ENCODE measurements around the gene NDUFA5.

Gene NDUFA5

DNA sequence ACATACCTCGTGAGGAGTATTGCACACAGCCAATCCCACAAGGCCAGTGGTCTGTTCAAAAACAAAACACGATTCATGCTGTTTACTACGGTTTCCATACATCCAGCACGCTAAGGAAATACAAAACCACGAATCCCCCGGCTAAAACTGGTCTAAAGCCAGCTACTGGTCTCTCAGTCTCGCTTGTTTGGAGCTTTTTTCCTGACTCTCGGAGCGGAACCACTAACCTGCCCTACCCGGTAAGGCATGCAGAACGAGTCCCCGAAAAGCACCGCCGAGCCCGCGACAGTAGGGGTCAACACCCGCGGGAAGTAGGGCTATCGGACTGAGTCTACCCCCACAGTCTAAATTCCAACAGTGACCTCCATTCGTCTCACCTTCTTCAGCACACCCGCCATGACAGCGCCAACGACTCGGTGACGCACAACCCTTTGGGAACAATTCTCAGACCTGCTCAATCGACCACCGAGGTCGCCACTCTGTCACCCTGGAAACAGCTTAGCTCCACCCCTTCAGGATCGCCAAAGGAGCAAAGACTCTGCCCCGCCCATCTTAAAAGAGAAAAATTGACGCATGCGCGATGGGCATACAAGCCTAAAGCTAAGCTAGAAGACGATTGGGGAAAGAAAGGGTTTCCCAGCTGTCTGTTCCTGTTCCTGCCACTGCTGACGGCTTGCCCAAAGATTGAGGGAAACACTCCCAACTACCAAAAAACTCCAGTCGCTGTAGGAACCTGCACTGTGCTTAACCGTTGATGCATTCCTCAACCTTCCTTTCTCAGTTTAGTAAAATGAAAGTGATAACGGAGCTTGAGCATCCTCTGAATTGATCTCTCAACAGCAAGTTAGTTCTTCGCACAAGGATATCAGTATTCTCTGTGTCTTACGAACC, at the start of gene NDUFA5:
Gene NDUFA5, minus strand, starts transcription at position 421 of the 891 bp plus-strand sequence. Its CDS starts 23 bp downstream, at position 398.
- peak; percentile 74 for DNase-seq (ENCODE audit: low read depth)

DNA sequence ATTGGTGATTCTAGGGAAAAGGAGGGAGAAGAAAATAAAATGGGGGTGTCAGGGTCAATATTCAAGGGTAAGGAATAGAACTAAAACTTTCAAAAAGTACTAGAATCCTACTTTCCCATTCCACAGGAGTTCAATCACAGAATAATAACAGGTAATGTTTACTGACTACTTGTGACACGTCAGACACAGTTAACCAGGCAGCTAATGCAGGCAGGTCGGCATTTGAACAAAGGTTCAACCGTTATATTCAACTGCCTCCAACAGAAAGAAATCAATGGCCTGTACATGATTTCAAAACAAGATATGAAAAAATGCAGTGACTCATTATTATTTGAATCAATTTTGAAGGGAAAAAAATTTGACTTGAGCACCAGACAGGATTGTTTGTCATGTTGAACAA, 47.1 kb upstream of the NDUFA5 start:
- no peak for DNase-seq (ENCODE audit: low read depth)

DNA sequence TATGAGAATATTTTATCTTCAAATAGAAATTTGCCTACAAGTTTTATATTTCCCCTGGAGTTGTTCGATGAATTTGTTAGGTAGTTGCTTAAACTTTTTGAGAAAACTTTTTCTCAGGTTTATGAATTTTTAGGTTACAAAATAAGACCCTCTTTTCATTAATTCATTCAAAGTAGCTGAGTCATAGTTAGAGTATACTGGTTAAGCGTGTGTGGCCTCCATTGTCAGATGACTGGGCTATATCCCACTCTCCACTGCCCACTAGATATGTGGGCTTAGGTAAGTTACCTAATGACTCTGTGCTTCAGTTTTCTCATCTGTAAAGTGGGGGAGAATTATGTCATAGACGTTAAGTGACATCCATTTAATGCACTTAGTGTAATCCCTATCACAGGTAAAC, 45.0 kb upstream of the NDUFA5 start:
- no peak for DNase-seq (ENCODE audit: low read depth)

DNA sequence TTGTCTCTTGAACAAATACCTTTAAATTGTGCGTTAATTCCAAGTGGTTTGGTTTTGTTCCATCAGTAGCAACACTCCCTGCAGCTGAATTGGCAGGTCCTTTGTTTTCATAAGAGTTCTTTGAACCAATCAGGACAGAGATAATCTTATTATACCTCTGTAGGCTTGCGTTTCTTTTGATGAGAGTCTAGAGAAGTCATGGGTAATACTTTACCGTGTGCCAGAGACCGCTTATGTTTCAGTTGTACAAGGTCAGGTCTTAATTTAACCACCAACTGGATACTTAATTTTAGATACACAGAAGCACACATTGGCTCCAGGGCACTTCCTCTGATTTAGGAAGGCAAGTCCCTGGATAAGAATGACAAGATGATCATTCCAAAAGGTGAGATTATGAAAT, 43.9 kb upstream of the NDUFA5 start, which contains the start of gene ASB15:
Gene ASB15, plus strand, starts transcription at position 292 of the 400 bp plus-strand sequence. CDS start 12,682 bp downstream, outside the sequence.
- no peak for DNase-seq (ENCODE audit: low read depth)

DNA sequence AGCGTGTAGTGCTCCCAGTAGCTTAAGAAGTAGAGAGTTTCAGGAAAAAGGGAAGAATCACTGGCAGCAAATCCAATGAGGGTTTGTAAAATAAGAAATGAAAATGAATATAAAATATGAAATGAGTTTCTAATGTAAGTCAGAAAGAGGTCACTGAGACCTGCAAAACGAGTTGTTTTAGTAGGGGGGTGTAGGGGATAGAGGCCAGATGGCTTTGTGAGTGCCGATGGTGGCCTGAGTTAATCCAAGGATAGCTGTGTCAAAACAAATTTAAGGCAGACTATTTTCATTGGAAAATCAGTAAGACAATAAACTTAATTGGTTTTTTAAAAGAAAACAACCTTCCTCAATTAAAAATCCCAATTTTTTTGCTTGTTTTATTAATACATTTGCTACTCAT, 43.3 kb upstream of the NDUFA5 start:
- DNase-seq (ENCODE audit: low read depth) = no peak

DNA sequence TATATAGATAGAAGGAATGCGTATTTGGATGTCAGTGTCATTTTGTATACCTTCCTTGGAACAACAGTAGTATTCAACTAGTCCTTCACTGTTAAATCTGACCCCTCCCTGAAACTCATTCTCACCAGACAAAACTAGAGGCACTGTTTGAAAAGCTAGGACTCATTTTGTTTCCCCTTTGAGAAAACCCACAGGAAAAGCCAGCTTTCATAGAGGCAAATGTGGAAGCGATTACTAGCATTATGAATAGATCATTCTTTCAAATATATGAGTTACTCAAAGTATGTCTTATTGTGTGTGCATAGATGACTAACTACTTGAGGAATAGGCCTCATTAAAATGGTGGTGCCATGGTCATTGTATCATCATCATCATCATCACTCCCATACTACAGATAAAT, 42.1 kb upstream of the NDUFA5 start:
- DNase-seq (ENCODE audit: low read depth) = no peak

DNA sequence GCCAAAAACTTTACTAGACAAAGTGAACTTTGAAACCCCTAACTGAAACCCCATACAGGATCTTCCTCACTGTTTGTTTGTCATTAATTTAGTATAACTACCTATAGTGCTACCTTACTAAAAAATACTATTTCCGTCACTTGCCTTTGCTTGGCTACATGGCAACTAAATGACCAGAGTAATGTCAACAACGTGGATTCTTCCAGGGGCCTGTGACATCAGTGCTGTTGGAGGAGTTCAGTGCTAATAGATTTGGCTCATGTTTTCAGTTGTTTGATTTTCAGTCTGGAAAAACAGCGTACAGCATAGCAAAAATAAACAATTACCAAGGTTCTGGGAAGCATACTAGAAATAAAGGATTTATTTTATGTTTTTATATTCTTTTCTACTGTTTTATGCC, 41.0 kb upstream of the NDUFA5 start:
- DNase-seq (ENCODE audit: low read depth) = no peak

DNA sequence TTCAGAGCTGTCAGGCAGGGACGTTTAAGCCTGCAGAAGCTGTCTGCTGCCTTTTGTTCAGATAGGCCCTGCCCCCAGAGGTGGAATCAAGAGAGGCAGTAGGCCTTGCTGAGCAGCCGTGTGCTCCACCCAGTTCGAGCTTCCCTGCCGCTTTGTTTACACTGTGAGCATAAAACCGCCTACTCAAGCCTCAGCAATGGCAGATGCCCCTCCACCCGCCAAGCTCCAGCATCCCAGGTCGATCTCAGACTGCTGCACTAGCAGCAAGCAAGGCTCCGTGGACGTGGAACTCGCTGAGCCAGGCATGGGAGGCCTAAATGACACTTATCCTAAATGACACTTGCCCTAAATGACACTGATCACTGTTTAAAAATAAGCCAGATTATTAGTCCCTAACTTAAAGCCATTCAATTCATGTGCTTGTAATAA, 37.2 kb upstream of the NDUFA5 start:
- DNase-seq (ENCODE audit: low read depth) = no peak

DNA sequence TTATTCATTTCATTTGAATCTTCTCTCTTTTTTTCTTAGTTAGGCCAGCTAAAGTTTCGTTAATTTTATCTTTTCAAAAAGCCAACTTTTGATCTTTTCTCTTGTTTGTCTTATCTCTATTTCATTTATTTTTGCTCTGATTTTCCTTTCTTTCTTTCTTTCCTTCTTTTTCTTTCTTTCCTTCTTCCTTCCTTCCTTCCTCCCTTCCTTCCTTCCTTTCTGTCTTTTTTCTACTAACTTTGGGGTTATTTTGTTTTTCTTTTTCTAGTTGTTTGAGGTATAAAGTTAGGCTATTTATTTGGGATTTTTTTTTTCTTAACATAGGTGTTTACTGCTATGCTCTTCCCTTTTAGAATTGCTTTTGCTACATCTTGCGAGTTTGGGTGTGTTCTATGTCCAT, 30.8 kb upstream of the NDUFA5 start:
- DNase-seq (ENCODE audit: low read depth) = no peak

DNA sequence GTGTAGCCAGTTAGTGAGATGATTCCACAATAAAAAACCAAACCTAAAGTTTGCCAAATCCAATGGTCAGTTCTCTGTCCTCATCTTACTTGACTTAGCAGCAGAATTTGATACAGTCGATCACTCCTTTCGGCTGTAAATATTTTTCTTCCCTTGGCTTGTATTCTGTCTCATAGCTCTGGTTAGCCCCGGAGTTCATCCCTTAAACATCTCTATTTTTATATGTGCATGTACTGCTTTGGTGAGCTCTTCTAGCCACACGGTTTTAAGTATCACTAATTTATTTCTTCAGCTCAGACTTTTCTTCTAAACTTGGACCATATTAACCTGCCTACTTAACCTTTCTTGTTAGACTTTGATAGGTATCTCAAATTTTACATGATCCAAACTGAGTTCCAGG, 26.2 kb upstream of the NDUFA5 start:
- no peak for DNase-seq (ENCODE audit: low read depth)

DNA sequence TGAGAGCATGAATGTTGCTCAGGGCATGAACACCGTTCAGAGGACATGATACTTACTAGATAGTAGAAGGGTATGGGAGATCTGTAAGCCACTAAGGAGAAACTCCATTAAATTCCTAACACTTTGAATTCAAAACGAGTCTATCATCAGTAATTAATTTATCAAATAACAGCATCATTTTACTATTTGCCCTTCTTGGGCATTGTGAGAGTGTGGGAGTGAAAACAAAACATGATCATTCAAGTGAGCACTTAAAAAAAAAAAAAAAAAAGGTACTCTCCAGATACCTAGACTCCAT, 23.5 kb upstream of the NDUFA5 start:
- DNase-seq (ENCODE audit: low read depth) = no peak

DNA sequence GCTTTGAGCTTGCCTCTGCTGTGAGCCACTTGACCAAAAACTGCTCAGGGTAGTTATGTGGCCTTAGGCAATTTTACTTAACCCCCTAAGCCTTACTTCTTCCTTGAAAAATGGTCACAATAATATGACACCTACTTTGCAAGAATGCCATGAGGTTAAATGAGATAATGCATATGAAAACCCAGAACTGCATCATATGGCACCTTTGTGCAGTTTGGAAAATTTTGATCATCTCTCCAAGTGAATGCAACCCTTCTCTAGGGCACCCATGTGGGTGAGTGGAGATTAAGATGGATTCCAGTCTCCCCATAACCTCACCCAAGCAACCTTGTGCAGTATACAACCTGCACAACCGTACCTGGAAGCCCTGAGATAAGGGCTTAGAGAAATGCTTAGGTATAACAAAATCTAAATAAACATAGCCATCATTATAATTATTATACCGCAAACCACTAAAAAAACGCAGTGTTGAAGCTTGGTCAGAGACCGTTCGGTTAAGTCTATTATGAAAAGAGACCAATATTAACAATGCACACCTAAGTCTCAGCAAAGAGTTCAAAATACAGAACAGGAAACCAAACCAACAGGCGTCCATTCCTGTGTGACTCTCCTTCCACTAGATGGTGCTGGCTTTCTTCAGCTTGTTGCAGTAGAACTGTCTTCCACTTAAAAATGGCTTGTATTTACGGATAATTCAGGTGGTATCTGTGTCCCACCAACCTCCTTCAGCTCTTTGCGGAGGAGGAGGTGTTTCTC, 23.0 kb upstream of the NDUFA5 start:
- no peak for DNase-seq (ENCODE audit: low read depth)

DNA sequence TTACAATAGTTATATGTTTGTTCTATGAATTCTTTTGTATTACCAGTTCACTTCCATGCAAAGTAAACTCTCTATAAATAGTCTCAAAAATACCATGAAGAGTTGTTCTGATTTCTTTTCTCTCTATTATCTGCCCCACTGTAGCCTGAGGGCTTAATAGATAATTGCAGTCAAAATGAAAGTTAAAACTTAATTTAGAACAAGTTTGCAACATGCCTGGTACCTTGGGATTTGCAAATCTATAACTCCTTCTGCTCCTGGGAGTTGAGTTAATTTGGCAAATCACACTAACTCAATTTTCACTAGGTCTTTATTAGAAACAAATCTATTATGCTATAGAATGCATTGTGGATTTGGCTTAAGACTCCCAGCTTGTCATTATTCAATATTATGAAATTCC, 21.8 kb upstream of the NDUFA5 start:
- DNase-seq (ENCODE audit: low read depth) = no peak

DNA sequence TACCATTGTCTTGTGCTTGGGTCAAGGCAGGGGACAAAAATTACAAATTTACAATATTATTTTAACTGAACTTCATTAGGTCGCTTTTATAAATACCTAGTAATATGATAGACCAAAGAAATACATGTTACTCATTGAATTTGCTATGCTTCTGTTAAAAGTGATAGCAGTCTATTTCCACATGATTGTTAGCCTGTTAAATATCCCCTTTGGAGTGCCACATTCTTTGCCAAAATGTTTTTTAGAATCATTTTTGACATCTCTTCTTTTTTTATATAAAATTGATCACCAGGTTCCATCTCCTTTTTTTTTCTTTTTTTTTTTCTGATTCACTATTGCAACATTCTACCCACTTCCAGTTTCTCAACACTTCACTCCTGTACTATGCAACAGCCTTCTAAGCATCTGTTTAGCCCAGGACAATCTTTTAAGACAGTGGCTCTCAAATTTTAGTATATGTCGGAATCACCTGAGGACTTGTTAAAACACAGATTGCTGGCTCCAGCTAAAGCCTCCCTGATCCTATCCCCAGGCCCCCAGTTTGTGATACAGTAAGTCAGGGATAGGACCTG, 16.4 kb upstream of the NDUFA5 start:
- DNase-seq (ENCODE audit: low read depth) = no peak

DNA sequence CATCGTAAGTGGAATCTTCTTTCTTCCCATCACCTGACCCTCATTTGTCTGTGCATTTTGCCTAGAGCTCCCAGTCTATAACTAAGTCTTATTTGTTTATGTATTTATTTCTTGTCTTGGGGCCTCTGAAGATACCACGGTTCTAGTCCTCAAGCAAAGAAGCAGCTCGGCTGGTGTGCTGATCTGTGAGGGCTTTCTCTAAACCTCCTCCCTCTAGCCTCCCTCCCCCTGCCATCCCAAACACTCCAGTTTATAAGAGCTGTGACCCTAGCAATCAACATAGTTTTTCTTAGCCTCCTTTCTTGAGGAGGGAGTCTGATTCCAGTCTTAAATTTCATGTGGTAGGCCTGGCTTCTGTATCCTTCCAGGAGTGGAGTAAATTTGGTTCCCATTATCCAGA, 15.7 kb upstream of the NDUFA5 start:
- DNase-seq (ENCODE audit: low read depth) = no peak

DNA sequence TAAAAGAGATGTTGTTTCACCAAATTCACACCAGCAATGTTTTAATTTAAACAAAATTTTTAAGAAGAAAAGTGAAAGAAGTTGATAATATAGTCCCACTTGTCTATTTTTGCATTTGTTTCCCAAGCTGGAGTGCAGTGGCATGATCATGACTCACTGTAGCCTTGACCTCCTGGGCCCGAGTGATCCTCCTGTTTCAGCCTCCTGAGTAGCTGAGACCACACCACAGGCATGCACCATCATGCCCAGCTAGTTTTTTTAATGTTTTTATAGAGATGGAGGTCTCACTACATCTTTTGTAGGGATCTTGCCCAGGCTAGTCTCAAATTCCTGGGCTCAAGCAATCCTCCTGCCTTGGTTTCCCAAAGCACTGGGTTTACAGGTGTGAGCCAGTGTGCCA, 14.1 kb upstream of the NDUFA5 start:
- no peak for DNase-seq (ENCODE audit: low read depth)

DNA sequence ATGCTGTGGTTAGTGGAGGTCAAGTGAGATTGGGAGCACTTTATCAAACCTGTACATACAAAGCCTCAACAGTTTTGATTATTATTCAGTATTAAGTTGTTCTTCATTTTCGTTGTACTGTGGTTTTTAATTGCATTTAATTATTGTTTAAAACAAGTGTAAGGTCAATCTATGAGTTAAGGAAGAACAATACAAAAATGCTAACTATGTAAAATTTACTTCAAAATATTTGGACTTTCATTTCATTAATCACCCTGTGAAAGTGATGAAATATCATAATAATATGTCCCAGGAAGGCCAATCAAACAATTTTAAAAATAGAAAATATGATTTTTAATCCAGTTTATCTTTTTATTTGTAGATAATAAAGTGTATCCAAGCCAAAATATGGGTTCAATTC, 13.6 kb upstream of the NDUFA5 start:
- no peak for DNase-seq (ENCODE audit: low read depth)

DNA sequence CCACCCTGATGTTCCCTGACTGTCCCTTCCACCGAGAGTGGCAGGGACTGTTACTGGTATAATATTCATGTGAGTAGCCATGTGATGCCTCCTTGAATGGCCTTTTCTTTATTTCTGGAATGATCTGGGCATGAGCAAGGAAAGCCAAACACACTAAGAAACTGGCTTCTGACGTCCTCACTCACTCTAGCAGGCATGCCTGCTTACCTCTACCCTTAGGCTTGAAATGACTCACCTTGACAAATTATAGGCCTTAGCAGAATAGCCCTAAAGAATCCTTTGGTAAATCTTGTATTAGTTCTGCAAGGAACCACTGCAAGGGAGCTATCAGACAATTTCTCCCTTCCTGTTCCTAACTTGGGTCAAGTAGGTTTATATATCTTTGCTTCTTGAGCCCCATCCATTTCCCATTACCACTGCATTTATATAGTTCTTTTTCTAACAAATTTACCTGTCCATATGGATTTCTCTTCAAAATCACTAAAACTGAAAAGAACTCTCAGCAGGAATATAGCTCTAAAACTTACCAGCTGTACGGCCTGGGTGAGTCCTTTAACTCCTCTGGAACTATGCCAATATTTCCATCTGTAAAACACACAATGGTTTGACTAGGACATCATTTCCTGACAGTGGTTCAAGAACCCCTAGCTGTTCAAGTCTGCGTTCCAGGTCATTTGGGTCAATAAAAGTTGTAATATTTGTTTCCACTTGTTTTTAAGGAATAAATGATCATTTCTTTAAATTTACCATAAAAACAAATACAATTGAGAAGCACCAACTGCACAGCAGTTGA, 13.0 kb upstream of the NDUFA5 start:
- no peak for DNase-seq (ENCODE audit: low read depth)

DNA sequence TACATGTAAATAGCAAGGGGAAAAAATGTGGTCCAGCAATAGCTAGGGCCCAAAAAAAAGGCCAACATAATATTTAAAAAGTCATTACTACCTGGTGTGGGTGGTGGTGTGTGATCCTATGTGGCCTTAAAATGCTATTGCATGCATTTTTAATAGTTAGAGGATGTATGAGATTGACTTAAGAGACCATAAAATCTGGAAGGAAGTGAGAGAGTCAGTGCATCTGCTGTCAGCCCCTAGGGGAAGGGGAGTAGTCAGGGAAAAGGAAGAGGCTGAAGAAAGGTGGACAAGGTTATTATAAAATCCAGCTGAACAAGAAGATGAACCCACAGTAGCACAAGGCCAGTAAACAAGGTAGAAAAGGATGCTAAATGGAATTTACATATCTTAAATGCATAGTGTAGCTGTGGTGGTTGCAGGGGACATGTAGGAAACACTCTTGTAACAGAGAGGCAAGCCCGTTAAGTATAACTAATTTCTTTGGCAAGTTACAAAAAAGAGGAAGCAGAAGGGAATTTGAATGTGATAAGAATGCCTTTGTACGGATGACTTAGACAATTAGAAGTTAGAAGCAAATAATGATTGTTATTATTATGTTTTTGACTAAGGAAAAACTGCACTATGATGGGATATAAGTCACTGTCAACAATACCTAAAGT, 11.9 kb upstream of the NDUFA5 start:
- DNase-seq (ENCODE audit: low read depth) = no peak

DNA sequence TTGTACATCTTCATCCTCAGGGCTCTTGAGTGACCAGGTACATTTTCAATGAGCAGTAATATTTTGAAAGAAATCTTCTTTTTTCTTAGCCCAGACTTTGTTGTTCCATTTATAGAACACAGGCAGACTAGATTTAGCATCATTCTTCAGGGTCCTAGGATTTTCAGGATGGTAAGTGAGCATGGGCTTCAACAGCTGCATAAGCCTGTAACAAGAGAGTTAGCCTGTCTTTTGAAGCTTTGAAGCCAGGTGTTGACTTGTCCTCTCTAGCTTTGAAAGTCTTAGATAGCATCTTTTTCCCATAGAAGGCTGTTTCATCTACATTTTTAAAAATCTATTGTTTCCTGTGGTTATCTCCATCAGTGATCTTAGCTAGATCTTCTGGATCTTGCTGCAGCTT, 4.5 kb upstream of the NDUFA5 start:
- no peak for DNase-seq (ENCODE audit: low read depth)

DNA sequence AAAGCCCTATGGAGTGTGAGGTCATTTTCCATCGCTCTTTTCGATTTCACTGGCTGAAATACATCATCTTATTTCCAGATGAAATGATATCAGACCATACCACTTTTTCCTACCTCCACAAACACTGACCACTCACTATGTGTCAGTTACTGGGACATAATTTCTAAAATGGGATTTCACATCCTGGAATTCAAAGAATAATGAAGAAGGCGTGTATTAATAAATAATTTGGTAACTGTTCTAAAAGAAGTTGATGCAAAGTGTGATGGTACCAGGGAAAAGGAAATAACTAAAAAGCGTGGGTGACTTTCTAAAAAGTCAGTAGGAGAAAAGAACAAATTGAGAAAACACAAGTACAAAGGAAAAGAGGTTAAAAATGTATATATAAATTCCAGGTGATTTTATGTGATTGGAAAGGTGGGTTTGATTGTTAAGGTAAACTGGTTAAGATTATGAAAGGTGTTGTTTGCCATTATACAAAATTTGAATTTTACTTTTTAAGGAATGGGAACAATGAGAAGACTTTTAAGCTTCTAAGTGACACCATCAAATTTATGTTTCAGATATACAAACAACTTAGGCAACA, 764 bp upstream of the NDUFA5 start:
- DNase-seq (ENCODE audit: low read depth) = no peak

Data from stimulated activated CD8-positive, alpha-beta memory T cell treated with anti-CD3 and anti-CD28 coated beads, Interleukin-15, amount 100 ng/mL, for 24 hours (primary cell).